Stimulated activated CD4-positive, alpha-beta T cell treated with anti-CD3 and anti-CD28 coated beads, Interleukin-15, amount 100 ng/mL, for 24 hours (primary cell): Measurements from ENCODE around the gene MAML1.
"Not testable (repeated sequence)": the region's sequence is repeated elsewhere in the genome, so short reads cannot be mapped to it uniquely, and the experiment has no call there.

Experiments used
- DNase-seq: peaks from one replicate; pipeline ENCODE4 v3.0.0-alpha.2; 2020

MAML1 gene

DNA sequence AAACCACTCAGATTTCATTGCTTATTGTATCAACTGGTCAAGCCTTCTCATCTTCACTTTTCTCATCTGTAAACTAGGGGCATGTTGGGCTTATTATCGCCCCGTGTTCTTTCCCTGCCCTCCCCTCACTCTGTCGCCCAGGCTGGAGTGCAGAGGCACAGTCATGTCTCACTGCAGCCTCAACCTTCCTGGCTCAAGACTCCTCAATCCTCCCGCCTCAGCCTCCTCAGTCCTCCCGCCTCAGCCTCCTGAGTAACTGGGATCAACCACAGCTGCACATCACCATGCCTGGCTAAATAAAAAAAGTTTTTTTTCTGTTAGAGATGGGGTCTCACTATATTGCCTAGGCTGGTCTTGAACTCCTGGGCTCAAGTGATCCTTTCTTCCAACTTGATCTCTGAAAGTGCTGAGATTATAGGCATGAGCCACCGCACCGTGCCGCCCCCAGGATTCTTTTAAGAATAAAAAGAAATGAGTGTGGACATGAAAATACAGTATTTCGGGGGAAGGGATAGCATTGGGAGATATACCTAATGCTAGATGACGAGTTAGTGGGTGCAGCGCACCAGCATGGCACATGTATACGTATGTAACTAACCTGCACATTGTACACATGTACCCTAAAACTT, 2.0 kb downstream of the MAML1 start:
- DNase-seq, result no peak

DNA sequence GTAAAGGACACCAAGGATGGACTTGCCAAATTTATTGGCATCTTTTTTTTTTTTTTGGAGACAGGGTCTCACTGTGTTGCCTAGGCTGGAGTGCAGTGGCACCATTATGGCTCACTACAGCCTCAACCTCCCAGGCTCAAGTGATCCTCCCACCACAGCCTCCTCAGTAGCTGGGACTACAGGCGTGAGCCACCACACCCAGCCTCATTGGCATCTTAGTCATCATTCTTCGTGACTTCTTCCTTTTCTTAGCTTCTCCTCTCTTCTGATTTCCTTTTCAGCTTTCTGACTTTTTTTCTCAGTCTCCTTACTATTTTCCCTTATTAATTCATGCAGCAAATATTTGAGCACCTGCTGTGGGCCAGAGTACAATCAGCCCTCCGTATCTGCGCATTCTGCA, 6.1 kb downstream of the MAML1 start:
- no peak for DNase-seq

DNA sequence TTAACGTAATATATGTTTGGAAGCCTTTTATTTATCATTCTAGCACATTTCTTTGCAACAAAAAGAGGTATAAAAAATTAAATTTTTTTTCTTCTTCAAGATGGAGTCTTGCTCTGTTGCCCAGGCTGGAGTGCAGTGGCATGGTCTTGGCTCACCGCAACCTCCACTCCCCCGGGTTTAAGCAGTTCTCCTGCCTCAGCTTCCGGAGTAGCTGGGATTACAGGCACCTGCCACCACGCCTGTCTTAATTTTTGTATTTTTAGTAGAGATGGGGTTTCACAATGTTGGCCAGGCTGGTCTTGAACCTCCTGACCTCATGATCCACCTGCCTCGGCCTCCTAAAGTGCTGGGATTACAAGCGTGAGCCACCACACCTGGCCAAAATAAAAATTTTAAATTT, 11.5 kb downstream of the MAML1 start:
- not testable (repeated sequence) for DNase-seq

DNA sequence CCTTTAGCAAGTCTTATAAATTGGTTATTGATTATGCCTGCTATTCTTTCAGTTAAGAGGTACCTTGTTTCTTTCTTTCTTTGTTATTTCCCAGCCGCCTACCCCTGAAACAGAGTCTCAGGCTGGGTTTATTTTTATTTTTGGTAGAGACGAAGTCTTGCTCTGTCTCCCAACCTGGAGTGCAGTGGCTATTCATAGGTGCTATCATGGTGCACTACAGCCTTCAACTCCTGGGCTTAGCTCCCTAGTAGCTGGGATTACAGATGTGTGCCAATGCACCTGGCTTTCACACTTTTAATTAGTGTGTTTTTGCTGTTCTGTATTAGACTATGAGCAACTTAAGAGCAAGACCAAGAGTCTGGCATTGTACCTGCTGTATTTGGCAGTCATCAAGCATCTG, 14.2 kb downstream of the MAML1 start:
- DNase-seq, result no peak

DNA sequence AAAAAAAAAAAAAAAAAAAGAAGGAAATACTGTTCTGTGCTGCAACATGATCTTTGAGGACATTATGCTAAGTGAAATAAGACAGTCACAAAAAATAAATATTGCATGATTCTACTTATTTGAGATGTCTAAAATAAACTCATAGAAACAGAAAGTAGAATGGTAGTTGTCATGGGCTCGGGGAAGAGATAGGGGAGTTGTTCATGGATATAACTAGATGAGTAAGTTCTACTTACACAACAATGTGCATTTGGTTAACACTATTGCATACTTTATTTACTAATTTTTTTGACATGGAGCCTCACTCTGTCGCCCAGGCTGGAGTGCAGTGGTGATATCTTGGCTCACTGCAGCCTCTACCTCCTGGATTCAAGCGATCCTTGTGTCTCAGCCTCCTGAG, 15.2 kb downstream of the MAML1 start:
- DNase-seq, result no peak

DNA sequence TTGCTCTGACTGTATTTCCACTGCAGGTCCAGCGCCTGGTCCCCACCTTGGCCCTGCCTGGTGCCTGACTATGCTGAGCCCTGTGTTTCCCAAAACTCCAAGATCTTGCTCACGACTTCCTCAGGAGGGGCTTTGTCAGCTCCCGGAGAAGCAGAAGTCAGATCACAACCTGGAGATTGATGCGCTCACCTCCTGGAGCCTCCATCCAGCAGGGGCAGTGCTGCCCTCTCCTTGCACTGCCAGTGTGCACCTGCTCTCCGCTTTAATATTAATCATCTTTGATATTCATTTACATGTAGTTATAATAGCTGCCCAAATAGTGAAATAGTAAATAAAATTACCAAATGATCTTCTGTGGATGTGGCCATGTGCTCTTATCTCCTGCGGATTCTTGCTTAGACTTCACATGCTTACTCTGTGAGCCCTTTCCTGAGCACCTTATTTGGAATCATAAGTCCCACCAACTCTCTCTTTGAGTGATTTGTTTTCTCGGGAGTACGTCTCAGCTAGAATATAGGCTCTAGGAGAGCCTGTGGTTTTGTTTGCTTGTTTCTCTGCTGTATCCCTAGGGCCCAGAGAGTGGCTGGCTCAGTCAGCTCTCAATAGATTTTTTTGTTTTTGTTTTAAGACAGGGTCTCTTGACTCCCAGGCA, 17.4 kb downstream of the MAML1 start:
- no peak for DNase-seq

DNA sequence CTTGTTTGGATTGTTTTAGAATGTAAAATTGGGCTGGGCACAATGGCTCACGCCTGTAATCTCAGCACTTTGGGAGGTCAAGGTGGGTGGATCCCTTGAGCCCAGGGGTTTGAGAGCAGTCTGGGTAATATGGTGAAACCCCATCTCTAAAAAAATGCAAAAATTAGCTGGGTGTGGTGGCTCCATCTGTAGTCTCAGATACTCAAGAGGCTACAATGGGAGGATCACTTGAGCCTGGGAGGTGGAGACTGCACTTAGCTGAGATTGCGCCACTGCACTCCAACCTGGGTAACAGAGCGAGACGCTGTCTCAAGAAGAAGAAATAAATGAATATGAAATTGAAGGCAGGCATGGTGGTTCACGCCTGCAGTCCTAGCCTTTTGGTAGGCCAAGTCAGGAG, 21.3 kb downstream of the MAML1 start:
- no peak for DNase-seq

DNA sequence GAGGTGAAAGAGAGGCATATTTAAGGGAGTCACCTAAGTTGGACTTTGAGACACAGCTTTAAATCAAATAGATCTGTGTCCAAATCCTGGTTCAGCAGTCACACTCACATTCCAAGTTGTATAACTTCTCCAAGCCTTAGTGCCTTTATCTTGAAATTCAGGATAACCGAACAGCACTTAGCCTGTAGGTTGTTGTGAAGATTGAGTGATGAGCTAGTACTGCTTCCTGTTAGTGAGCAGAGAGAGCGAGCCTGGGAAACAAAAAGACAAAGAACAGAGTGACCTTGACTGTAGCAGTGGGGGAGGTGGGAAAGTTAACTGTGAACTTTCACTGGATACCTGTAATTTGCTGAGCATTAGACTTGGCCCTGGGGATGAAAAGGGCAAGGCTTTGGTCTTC, 22.4 kb downstream of the MAML1 start:
- DNase-seq, result no peak

DNA sequence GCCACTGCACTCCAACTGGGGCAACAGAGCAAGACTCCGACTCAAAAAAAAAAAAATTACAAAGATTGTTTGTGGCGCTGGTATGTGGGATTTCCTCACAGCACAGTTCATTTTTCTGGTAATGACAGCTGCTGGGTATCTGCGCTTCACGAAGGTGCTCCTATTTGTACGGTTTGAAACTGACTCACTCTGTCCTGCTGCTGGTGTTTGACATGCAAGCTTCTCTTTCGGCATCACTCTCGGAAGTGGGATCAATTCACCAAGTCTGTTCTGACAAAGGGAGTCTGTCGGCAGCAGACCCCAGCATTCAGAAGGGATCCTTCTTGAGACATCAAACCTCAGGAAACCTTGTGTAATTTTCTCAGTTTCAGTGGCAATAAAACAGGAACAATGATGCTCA, 26.3 kb downstream of the MAML1 start:
- no peak for DNase-seq

DNA sequence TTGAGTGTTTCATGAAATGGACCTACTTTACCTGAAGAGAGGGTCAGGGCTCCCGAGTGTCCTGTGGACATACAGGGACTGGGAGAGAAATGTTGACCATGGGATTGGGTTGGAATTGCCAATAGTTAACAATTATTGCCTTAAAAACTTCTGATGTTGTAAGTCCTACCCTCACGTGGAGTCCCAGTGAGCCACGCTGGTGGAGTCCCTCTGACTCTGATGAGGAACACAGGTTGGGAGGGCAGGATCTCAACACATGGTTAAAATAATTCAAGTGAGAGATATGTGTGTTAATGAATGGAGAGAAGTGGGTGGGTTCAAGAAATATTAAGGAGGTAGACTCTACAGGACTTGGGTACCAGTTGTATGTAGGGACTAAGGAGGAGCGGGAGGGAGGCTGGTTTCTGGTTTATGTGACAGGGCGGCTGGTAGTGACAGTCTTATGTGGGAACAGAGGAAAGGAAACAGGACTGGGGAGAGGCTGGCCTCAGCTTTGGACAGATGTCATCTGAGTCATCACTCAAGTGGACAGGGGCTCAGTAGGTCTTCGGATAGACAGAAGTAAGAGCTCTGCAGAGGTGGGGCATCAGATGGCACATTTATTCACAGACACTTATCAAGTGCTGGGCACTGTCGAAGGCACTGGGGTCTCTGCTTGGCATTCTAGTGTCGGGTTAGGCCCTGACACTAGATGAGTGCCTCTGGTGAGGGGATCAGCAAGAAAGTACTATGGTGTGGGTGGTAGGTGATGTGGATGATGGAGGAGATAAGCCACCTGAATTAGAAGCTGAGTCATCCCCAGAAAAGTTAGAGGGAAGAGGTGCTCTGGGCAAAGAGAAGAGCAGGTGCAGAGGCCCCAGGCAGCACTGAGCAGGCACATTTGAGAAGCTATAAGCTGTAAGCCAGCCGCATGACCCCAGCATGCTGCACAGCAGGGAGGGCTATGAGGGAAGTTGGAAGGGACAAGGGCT, 27.2 kb downstream of the MAML1 start:
- peak; percentile 51 for DNase-seq

DNA sequence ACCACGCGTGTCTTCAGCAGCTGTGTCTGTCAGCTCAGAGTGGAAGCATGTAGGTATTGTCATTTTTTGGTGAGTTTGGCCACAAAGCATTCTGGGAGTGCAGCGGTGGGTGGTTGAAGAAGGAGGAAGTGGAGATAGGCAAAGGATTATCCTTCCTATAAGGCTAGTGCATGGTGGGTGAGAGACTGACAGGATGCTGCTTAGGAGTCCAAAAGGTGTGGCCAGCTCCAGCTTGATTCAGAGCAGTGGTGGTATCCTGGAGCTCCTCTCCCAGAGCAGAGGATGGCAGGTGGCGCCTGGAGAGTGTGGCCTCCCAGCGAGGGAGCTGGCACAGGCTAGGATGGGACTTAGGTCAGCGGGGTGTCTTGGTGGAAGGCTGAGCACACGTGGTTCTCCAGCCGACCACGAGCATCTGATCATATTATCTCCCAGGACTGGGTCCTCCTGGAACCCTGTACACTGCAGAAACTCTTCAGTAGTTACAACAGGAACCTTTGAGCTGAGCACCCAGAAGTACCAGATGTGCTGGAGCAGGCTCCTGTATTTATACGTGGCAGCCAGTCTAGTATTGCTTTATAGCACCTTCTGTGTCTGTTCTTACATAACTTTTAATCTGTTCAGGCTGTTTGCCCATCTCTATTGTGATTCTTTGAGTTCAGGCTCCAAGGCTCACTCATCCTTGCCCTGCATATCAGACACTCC, 29.6 kb downstream of the MAML1 start:
- DNase-seq, result peak; percentile 20

DNA sequence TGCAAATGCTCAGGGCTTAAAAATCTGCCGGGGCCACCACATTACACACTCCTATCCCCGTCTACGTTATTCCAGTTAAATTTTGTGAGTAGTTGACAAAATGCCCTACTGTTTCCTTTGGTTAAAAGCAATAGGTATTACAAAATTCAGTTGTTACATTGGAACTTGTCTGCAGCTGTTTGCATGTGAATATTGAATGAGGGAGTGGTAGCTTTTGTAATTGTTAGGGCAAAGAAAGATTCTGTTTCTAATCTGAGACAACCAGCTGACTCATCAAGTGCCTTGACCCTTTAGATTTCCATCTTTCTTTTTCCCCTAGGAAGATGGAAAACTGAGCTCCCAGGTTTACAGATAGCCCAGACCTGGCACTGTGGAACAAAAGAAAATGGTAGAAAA, 30.2 kb downstream of the MAML1 start:
- no peak for DNase-seq

DNA sequence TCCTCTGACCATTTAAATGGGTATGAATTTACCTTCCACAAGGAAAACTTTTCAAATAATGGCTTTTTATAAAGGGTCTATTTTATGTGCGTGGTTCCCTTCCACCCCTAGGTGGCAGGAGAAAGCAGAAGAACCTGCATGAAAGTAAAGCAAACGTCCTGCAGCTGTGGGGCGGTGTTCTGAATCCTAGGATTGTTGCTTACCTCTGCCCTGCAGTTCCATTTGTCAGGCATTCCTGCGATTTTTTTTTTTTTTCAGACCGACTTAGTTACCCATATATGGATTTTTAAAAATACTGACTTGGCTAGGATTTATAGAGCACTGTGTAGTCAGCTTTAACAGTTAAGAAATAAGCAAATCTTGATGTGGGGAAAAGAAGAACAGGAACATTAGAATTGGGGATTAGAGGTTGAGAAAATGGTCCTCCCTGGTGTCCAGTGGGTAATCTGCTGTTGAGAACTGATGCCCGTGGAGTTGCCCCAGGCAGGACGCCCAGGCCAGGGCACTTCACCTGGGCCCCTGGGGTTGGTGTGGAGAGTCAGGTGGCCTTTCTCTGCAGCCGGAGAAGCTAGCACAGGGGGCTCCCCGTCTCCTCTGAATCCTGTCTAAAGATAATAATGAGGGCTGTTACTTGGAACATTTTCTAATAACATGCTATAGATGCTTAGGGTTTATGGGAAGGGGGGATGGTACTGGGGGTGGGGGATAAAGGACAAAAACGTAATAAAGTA, 30.8 kb downstream of the MAML1 start:
- peak; percentile 57 for DNase-seq

DNA sequence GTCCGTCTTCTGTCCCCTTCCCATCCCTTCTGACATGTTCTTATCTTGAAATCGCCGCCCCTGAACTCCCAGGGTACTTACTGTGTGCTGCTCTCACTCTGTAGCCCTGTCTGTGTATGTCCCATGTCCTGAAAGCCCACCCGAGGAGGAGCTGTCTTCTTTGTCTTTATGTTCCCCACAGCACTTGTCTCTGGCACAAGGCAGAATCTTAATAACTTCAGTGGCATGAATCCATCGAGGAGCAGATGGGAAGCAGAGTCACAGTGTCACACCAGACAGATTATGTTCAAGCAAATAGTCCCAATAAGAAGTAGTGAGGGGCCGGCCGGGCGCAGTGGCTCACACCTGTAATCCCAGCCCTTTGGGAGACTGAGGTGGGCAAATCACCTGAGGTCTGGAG, 31.4 kb downstream of the MAML1 start:
- DNase-seq, result no peak

DNA sequence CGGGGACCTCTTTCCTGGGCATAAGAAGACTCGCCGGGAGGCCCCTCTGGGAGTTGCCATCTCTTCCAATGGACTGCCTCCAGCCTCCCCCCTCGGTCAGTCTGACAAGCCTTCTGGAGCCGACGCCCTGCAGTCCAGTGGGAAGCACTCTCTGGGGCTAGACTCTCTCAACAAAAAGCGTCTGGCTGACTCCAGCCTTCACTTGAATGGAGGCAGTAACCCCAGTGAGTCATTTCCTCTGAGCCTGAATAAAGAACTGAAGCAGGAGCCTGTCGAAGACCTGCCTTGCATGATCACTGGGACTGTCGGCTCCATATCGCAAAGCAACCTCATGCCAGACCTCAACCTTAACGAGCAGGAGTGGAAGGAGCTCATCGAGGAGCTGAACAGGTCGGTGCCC, 32.8 kb downstream of the MAML1 start:
- DNase-seq, result no peak

DNA sequence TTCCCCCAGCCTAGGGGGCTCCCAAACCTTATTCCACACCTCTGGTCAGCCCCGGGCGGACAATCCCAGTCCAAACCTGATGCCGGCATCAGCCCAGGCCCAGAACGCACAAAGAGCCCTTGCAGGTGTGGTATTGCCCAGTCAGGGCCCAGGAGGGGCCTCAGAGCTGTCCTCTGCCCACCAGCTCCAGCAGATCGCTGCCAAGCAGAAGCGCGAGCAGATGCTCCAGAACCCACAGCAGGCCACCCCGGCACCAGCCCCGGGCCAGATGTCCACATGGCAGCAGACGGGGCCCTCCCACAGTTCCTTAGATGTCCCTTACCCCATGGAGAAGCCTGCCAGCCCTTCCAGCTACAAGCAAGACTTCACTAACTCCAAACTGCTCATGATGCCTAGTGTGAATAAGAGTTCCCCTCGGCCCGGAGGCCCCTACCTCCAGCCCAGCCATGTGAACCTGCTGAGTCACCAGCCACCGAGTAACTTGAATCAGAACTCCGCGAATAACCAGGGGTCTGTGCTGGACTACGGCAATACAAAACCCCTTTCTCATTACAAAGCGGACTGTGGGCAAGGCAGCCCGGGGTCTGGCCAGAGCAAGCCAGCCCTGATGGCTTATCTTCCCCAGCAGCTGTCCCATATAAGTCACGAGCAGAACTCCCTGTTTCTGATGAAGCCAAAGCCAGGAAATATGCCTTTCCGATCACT, 33.6 kb downstream of the MAML1 start:
- DNase-seq, result no peak

DNA sequence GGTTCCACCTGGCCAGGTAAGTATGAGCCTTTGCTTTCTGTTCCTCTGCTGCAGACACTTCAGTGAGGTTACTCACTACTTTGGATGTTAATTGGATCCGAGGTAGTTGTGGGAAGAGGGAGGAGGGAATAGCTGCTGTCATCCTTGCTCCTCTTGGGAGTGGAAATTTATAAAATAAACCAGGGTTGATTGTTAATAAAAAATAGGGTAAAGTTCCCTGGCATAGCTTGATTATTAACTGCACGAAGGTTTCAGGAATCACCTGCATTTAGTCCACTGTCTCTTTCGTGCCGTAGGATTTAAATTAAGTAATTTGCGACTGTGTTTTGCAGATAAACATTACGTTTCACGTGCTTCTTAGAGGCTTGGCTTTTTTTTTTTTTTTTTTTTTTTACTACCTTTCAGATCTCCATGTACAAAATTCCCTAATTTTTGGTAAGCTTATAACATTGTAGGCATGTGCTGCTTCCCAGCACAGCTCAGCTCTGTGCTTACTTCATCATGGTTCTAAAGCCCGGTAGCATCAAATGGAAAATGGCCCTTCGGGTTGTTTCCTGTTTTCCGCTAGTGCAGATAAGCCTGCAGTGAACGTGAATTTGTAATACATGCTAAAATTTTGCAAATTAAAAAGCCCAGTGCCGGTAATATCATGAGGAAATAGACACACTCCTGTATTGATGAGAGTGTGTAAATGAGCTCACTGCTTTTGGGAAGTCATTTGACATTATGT, 34.3 kb downstream of the MAML1 start:
- no peak for DNase-seq

DNA sequence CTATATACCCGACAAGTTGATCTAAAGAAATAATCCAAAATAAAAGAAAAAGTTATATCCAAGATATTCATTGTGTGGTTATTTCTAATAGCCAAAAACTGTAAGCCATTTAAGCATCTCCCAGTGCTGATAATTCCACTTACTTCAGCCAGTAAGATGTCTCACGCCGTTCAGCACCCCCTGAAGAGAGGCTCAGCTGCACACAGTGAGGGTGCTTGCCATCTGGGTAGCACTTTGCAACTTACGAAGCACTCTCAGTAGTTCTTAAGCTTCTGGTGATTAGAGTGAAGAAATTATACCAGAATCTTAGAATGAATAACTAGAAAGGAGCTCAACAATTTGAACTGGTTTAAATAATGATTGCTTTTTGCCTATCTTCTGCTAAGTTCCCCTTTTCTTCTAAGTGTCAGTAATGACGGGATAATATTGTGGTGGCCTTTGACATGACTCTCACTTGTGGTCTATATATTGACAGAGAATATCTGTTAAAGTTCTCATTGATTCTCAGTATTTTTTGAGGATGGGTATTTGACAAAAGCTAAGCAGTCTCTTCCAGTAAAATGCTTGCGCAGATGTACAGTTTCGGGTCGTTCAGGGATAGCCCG, 35.0 kb downstream of the MAML1 start:
- no peak for DNase-seq

DNA sequence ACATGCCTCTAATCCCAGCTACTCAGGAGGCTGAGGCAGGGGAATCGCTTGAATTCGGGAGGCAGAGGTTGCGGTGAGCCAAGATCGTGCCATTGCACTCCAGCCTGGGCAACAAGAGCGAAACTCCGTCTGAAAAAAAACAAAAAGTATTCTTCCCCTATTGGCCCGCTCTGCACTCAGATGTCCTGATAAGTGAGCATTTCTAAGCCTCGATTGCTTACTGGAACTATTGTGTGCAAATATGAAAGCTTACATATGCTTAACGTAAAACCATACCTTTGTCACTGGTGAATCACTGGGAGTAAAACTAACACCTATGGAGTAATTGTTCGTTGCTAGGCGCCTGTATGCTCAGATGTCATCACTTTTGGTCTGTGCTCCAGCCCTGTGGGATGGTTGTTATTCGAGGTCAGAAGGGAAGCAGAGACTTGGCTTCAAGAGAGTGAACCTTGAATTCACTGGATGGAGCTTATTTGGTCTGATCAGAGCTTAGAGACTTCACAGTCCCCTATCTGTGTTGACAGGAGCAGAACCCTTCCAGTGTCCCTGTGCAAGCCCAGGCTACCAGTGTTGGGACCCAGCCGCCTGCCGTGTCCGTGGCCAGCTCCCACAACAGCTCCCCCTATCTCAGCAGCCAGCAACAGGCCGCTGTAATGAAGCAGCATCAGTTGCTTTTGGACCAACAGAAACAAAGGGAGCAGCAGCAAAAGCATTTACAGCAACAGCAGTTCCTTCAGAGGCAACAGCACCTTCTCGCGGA, 35.9 kb downstream of the MAML1 start:
- DNase-seq, result peak; percentile 20

DNA sequence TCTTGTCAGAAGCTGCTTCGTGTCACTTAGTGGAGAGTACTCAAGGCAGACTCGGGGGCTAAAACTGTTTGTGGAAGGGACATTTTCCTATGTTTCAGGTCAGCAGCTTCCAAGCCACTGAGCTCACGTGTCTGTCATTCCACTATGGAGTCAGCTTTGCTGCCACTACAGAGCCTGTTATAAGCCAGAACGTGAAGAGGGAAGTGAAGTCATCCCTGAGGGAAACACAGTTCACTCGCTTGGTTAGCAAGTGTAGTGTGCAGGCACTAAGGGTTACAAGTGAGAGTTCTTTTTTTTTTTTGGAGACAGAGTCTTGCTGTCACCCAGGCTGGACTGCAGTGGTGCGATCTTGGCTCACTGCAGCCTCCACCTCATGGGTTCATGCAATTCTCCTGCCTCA, 36.6 kb downstream of the MAML1 start:
- no peak for DNase-seq
